Measurements from ENCODE around the gene PCBP4. TPM values are rescaled to one million over a fixed set of nuclear protein-coding genes. Genes with fewer than 3 reads are reported as not detected.
"Not testable (repeated sequence)": the region's sequence is repeated elsewhere in the genome, so short reads cannot be mapped to it uniquely, and the experiment has no call there.

PCBP4 gene
- total RNA-seq, 1 donor = 33.3 TPM

DNA sequence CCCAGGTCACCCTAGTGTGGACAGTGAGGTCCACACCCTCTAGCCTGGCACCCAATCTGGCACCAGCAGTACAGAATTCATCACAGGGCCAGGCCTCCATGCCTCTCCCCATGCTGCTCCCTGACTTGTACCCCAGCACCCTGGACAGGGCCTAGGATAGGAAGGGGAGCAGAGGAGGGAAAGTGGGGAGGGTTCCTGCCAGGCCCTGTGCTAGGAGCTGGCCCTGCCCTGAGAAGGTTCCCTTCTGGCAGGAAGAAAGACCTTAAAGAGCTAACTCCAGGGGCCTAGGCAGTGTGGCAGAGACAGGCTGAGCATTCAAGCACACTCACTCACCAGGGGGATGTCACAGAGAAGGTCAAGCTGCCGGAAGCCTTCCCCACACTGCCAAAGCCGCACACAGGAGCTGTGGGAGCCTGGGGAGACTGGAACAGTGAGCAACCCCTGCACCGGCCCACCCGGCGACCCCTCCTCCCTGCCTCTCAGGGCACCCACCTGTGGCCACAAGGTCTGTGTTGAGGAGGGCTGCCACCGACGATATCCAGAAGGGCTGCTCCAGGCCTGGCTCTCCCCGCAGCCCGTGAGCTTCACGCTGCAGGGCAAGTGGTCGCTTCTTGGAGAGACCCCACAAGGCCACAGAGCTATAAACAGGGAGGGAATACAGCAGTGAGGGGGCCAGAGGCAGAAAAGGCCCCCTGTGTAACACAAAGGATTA is 33.0 kb downstream of the PCBP4 start:
- TF ChIP-seq, protein P1, sequence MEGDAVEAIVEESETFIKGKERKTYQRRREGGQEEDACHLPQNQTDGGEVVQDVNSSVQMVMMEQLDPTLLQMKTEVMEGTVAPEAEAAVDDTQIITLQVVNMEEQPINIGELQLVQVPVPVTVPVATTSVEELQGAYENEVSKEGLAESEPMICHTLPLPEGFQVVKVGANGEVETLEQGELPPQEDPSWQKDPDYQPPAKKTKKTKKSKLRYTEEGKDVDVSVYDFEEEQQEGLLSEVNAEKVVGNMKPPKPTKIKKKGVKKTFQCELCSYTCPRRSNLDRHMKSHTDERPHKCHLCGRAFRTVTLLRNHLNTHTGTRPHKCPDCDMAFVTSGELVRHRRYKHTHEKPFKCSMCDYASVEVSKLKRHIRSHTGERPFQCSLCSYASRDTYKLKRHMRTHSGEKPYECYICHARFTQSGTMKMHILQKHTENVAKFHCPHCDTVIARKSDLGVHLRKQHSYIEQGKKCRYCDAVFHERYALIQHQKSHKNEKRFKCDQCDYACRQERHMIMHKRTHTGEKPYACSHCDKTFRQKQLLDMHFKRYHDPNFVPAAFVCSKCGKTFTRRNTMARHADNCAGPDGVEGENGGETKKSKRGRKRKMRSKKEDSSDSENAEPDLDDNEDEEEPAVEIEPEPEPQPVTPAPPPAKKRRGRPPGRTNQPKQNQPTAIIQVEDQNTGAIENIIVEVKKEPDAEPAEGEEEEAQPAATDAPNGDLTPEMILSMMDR (IDR thresholded peaks at IDR 0.05; ENCODE audit: insufficient read depth, low read length) = no peak
- DNase-seq (ENCODE audit: low read depth) = no peak
- no peak overlapping the region for H3K4me3 ChIP-seq (ENCODE audit: low read depth, low read length)

DNA sequence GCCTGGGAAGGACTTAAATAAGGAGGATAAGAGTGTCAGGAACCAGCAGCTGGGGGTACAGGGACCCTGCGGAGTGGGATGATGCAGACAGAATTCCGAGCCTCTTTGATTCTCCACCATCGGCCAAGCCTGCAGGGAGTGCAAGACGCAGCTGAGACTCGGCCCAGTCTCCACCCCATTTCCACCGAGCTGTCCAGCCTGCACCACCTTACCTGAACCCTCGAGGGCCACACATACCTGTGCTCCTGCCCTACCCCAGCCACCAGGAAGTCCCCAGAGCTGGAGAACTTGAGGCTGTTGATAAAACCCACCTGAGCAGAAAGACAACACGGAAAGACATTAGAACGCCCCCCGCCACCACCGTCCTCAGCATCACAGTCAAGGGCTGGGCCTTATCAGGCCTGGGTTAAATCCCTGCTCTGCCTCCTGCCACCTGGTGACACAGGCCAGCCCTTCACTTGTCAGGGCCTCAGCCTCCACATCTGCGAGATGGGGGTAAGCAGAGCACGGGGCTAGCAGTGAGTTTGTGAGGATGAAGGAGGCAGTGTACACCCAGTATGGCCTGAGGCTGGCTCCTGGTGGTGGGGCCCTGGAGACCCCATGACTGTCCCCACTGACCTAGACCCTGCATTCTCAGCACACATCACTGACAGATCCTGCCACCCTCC is 33.6 kb downstream of the PCBP4 start:
- TF ChIP-seq, protein P1 (IDR thresholded peaks at IDR 0.05; ENCODE audit: insufficient read depth, low read length) = no peak
- no peak overlapping the region for H3K4me3 ChIP-seq (ENCODE audit: low read depth, low read length)
- no peak for DNase-seq (ENCODE audit: low read depth)

DNA sequence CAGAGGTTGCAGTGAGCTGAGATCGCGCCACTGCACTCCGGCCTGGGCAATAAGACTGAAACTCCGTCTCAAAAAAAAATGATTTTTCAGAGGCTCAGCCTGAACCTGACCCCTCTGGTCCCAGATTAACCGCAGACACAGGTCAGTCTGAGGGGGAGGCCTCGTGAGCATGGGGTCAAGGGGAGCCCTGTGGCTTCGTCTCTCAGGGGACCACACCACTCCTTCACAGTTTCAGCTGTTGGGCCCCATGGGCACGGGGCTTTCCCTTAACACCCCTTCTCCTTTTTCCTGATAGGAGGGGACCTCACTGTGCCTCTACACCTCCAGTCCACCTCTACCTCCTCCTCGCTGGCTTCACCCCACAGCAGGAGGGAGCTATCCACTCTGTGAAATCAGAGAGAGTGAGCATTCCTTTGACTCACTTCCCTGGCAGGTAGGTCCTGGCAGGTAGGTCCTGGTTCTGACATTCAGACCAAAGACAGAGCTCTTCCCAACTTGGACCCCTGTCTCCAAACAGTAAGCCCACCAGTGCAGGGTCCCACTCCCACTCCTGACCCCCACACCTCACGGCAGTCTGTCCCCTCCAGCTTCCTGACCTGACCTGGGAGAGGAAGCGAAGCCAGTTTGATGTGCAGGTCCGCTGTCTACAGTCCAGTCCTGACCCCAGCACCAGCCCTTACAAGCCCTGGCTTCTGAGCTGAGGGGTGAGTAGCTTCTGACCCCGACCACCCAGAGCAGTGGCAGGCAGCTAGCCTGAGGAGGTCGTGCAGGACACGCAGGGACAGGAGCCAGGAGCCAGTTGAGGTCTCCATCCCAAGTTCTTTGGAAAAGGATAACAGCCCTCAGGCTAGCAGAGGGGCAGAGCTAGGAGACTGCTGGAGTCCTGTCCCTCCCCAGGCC is 34.5 kb downstream of the PCBP4 start:
- no peak overlapping the region for H3K4me3 ChIP-seq (ENCODE audit: low read depth, low read length)
- DNase-seq (ENCODE audit: low read depth) = no peak
- TF ChIP-seq, protein P1 (IDR thresholded peaks at IDR 0.05; ENCODE audit: insufficient read depth, low read length) = no peak

DNA sequence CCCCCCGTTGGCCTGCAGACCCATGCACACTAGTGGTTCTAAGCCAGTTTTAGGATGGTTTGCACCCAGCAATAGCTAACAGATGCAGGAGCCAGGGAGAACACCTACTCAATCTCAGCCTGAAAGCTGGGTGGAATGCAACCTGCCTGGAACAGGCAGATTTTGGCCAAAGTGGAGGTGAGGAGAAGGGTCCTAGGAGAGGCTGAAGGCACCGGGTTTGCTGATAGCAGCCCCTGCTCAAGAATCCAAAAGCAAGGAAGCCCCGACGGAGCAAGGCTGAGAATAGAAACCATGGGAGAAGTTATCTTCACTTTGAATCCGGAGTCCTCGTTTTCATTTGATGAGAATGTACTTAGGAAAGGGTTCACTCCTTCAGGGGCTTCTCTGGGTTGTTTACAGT is 35.5 kb downstream of the PCBP4 start:
- H3K4me3 ChIP-seq (ENCODE audit: low read depth, low read length) = no peak overlapping the region
- TF ChIP-seq, protein P1 (IDR thresholded peaks at IDR 0.05; ENCODE audit: insufficient read depth, low read length) = no peak
- DNase-seq (ENCODE audit: low read depth) = no peak

DNA sequence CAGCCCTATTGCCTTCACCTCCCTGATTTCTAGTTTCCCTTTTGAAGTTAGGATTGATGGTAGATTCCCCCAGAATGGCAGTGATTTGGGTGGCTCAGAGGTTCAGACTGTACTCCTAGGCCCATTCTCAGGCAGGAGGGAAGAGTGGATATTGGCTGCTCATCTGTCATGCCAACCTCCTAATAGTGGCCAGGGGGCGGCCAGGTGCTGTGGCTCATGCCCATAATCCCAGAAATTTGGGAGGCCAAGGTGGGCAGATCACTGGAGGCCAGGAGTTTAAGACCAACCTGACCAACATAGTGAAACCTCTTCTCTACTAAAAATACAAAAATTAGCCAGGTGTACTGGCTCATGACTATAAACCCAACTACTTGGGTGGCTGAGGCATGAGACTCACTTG is 36.8 kb downstream of the PCBP4 start:
- H3K4me3 ChIP-seq (ENCODE audit: low read depth, low read length) = no peak overlapping the region
- TF ChIP-seq, protein P1 (IDR thresholded peaks at IDR 0.05; ENCODE audit: insufficient read depth, low read length) = no peak
- DNase-seq (ENCODE audit: low read depth) = no peak

DNA sequence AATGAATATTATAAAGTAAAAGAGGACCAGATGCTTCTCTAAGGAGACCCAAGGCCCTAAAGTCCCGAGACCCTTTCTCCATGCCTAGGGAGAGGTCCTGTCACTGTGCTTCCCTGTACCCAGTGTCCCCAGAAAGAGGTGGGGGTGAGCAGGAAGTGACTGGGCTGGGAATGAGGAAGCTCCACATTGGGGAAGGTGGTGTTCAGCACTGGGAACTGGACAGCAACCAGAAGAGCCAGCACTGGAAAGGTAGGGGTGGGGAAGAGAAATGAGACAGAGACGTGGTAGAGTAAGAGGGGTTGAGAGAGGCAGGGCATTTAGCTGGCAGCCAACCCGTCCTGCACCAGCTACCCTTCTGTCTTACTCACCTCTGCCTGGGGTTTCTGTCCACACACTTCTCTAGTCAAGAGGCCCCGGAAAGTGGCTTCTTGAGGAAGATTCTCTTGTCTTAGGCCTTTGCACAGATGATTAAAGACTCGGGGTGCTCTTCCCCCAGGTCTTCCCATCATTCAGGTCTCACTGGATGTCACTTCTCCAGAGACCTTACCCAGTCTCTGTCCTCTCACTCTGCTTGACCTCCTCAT is 37.7 kb downstream of the PCBP4 start:
- TF ChIP-seq, protein P1 (IDR thresholded peaks at IDR 0.05; ENCODE audit: insufficient read depth, low read length) = no peak
- no peak overlapping the region for H3K4me3 ChIP-seq (ENCODE audit: low read depth, low read length)
- no peak for DNase-seq (ENCODE audit: low read depth)

DNA sequence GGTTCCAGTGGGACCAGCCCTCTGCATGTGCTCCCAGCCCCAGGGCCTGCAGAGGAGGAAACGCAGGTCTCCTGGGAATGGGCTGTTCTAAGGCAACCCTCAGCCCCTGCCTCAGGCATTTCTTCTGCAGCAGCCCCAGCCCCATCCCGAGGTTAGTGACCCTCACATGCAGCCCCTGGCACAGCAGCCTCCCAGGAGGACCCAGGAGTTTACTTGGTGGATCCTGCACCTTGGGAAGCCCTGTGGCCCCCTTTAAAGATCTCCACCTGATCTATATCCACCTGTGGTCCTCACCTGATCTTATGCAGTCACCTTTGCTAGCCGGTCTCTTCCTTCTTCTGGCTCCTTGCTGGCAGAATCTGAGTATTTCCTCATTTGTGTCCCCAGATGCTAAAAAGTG is 38.3 kb downstream of the PCBP4 start:
- DNase-seq (ENCODE audit: low read depth); H3K4me3 ChIP-seq (ENCODE audit: low read depth, low read length): not testable (repeated sequence)
